ENCODE measurements around the gene KIF2A.

DNA sequence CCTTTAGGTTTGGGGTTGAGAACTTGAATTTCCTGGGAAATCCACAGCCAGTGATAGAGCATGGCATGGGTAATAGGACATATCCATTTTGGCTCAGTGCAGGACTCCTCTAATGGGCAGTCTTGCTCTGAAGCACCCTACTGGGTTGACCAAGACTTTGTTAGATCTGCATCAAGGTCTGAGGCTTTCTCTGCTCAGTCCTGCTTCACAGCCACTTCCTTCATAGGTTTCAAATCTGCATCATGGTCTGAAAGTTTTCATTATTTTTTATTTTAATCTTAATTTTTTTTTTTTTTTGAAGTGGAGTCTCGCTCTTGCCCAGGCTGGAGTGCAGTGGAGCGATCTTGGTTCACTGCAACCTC is 36.5 kb downstream of the KIF2A start:
- TF ChIP-seq EZH2 (IDR thresholded peaks at IDR 0.05; ENCODE audit: low read length) = no peak
- TF ChIP-seq, protein P1, sequence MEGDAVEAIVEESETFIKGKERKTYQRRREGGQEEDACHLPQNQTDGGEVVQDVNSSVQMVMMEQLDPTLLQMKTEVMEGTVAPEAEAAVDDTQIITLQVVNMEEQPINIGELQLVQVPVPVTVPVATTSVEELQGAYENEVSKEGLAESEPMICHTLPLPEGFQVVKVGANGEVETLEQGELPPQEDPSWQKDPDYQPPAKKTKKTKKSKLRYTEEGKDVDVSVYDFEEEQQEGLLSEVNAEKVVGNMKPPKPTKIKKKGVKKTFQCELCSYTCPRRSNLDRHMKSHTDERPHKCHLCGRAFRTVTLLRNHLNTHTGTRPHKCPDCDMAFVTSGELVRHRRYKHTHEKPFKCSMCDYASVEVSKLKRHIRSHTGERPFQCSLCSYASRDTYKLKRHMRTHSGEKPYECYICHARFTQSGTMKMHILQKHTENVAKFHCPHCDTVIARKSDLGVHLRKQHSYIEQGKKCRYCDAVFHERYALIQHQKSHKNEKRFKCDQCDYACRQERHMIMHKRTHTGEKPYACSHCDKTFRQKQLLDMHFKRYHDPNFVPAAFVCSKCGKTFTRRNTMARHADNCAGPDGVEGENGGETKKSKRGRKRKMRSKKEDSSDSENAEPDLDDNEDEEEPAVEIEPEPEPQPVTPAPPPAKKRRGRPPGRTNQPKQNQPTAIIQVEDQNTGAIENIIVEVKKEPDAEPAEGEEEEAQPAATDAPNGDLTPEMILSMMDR (optimal IDR thresholded peaks at IDR 0.05 in 1 of 3, IDR thresholded peaks at IDR 0.05 in 1 of 3, conservative IDR thresholded peaks at IDR 0.05 in 1 of 3; ENCODE audit: extremely low read depth in 1 of 3, insufficient read depth in 2 of 3, low read length in 3 of 3) = no peak
